Cardiac muscle cell (in vitro differentiated cells and primary cell): ENCODE measurements around the gene RBM19. TPM values are rescaled to one million over a fixed set of nuclear protein-coding genes. Genes with fewer than 3 reads are reported as not detected.

Source experiments
- DNase-seq, 2 donors: peaks; one replicate each; pipeline versions ENCODE4 v3.0.0 to v3.0.0-alpha.2; 2010 to 2017; ENCODE audit warnings: low read depth in 1 of 2, low spot score in 1 of 2
- H3K27ac ChIP-seq: fragments of 200-600 bp; sonication (generic); 2 replicates; pipeline ENCODE4 v1.5.1; 2016
- H3K27me3 ChIP-seq: fragments of 200-600 bp; sonication (generic); 2 replicates; pipeline ENCODE4 v1.6.0; 2016; ENCODE audit warnings: control low read depth
- H3K36me3 ChIP-seq: fragments of 200-600 bp; sonication (generic); 2 replicates; pipeline ENCODE4 v1.5.1; 2016; ENCODE audit warnings: control low read depth
- H3K4me1 ChIP-seq: fragments of 200-600 bp; sonication (generic); 2 replicates; pipeline ENCODE4 v1.8.1; 2017; ENCODE audit warnings: low read depth, mild to moderate bottlenecking, mixed run types
- H3K4me3 ChIP-seq: fragments of 200-600 bp; sonication (generic); 2 replicates; pipeline ENCODE4 v1.5.1; 2016; ENCODE audit warnings: mild to moderate bottlenecking
- H3K9me3 ChIP-seq: fragments of 200-600 bp; sonication (generic); 2 replicates; pipeline ENCODE4 v1.5.1; 2017; ENCODE audit warnings: low read depth, mild to moderate bottlenecking, control low read depth
- polyA plus RNA-seq: library from polyadenylated mRNA; unstranded; fragments of >200 nt; fragmentation: Nextera tagmentation; extraction: Ambion mirVana; gene quantifications from 2 replicates; pipeline ENCODE4 v1.2.1, GENCODE V29; 2016
- total RNA-seq: library from RNA; depleted of rRNA; stranded (reverse); fragments of >200 nt; gene quantifications from 2 replicates; pipeline ENCODE4 v1.2.3, GENCODE V29; 2016
- TF ChIP-seq, protein P1 (sequence below): IDR thresholded peaks from 2 replicates; pipeline ENCODE4 v1.5.1; 2012; ENCODE audit warnings: low read depth, mild to moderate bottlenecking, low read length

The RBM19 gene
- total and polyA plus RNA-seq, 2 experiments from 2014 or later, result 28.1 to 31.0 TPM

DNA sequence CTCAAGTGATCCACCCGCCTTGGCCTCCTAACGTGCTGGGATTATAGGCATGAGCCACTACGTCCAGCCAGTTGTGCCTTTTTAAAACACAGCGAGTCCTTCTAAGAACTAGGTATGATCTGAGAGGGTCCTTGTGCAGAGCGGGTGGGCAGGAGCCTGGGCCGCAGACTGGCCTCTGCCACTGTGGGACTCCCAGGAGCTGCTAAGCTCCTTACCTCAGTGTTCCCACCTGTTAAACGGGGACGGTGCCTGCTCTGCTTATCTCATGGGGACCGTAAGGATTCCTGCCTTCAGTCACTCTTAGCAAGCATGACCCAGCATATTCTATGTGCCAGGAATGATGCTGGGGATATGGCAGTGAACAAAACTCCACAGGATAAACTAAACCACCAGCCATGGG, 136.9 kb downstream of the RBM19 start:
- no peaks in the 10 kb centered on the region for H3K36me3 ChIP-seq
- TF ChIP-seq, protein P1, sequence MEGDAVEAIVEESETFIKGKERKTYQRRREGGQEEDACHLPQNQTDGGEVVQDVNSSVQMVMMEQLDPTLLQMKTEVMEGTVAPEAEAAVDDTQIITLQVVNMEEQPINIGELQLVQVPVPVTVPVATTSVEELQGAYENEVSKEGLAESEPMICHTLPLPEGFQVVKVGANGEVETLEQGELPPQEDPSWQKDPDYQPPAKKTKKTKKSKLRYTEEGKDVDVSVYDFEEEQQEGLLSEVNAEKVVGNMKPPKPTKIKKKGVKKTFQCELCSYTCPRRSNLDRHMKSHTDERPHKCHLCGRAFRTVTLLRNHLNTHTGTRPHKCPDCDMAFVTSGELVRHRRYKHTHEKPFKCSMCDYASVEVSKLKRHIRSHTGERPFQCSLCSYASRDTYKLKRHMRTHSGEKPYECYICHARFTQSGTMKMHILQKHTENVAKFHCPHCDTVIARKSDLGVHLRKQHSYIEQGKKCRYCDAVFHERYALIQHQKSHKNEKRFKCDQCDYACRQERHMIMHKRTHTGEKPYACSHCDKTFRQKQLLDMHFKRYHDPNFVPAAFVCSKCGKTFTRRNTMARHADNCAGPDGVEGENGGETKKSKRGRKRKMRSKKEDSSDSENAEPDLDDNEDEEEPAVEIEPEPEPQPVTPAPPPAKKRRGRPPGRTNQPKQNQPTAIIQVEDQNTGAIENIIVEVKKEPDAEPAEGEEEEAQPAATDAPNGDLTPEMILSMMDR, result no peak

DNA sequence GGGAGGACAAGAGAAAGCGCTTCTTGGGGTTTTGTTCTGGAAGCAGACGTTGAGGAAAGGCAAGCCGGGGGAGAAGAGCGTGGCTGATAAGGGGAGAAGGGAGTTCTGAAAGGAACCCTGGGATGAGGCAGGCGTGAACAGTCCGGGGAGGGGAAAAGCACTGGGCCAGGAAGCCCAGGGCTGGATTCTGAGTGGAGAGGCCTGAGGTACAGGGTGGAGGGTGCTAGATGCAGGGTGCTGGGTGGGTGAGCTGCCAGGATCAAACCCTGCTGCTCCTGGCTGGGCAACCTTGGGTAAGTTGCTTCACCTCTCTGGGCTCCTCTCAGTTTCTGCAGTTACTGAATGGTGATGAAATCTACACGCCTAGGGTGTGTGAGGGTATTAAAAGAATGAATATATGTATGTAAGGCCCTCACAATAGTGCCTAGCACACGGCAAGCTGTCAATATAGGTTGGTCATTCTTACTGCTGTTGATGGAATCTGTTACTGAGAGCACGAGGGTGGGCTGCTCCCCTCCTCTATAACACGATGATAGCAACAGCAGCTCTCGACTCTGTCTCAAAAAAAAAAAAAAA, 138.5 kb downstream of the RBM19 start:
- no peaks in the 10 kb centered on the region for H3K27me3 ChIP-seq
- no peak overlapping the region for H3K4me3 ChIP-seq
- peak in 1 of 2 donors; percentile 9 for DNase-seq
- no peaks in the 10 kb centered on the region for H3K4me1 ChIP-seq
- H3K9me3 ChIP-seq, result no peaks in the 10 kb centered on the region
- TF ChIP-seq, protein P1, result no peak
- no peaks in the 10 kb centered on the region for H3K36me3 ChIP-seq
- H3K27ac ChIP-seq, result no peak overlapping the region

More for the DNA sequence above, 136.9 kb downstream of the RBM19 start:
- Histone ChIP-seq H3K9me3 (no peaks in the 10 kb centered on the region), H3K27me3 (no peaks in the 10 kb centered on the region), H3K4me3 (no peak overlapping the region), H3K4me1 (no peaks in the 10 kb centered on the region), H3K27ac (no peak overlapping the region)
- DNase-seq, result no peak

DNA sequence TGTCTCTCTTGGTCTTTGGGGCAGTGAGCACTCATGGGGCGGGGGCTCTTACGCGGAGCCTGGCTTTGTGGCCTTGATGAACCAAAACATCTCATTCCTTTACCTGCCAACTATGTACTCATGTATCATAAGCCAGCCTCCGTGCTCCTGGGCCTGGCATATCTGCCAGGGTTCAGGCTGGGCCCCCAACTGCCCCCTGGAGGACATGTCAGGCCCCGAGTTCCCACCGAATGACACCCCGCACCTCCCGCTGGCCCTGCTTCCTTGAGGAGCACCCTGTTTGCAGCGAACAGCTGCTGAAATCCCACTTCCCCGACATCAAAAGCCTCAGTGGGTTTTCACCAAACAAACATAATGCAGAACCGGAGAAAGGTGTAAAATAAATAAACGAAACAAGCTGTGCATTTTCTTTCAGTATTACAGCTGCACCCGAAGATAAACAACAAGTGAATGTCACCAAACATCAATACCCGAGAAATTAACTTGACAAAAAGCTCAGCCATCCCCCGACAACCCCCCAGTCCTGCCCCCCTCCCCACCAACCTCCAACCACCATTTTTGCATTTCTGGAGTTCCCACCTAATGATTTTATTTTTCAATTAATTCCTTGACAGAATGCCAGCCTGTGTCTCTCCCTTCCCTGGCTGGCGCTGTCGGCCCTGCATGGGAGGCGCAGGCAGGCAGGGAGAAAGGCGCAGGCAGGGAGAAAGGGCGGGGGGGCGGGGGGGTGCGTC, 139.2 kb downstream of the RBM19 start:
- H3K4me3 ChIP-seq, result no peak overlapping the region
- no peaks in the 10 kb centered on the region for H3K36me3 ChIP-seq
- H3K9me3 ChIP-seq, result no peaks in the 10 kb centered on the region
- TF ChIP-seq, protein P1, result peak; percentile 11
- no peak for DNase-seq
- no peak overlapping the region for H3K27ac ChIP-seq
- no peaks in the 10 kb centered on the region for H3K4me1 ChIP-seq
- no peaks in the 10 kb centered on the region for H3K27me3 ChIP-seq

DNA sequence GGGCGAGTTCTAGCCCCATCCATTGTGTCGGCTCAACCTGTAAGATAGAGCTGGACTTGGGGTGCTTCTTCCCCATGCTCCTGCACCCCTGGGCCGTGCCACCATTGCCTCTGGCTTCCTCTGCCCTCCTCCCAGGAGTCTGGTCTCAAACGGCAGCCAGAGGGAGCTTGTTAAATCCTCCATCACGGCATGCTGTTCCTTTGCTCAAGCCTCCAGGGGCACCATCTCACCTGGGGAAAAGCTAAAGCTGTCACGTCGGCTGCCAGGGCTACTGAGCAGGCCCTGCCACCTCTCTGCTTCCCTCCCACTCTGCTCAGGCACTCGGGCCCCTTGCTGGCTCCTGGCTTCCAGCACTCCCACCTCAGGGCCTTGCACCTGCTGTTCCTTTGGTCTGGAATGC, 140.4 kb downstream of the RBM19 start:
- Histone ChIP-seq H3K27ac (no peak overlapping the region), H3K36me3 (no peaks in the 10 kb centered on the region), H3K4me1 (no peaks in the 10 kb centered on the region), H3K4me3 (no peak overlapping the region), H3K27me3 (no peaks in the 10 kb centered on the region), H3K9me3 (no peaks in the 10 kb centered on the region)
- no peak for DNase-seq
- TF ChIP-seq, protein P1, result no peak

DNA sequence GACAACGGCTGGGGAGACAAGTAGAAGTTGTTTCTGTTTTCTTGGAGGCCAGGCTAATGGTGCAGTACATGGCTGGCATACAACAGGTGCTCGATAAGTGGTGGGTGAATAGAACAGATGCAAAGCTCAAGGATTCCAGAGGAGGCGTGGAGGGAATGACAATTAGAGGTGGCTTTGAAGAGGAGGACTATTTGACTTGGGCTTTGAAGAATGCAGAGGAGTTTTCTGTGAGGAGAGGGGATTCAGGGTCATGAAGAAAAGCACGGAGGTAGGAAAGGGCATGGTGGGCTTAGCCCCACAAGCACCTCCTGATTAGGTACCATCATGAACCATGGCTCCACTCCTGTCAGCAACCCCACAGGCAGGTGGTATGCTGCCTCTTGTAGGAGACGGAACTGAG, 142.3 kb downstream of the RBM19 start:
- no peaks in the 10 kb centered on the region for H3K36me3 ChIP-seq
- H3K27me3 ChIP-seq, result no peaks in the 10 kb centered on the region
- H3K4me1 ChIP-seq, result no peaks in the 10 kb centered on the region
- no peak overlapping the region for H3K4me3 ChIP-seq
- TF ChIP-seq, protein P1, result no peak
- no peak overlapping the region for H3K27ac ChIP-seq
- H3K9me3 ChIP-seq, result no peaks in the 10 kb centered on the region
- no peak for DNase-seq
